Upper lobe of left lung (tissue), 4 donors: ENCODE data around the gene SMC4.

Source experiments
- CTCF ChIP-seq, 6 experiments: fragments of 450-650 bp in 4 of 6; fragments of 200-600 bp in 2 of 6; sonication (generic) in 2 of 6; IDR thresholded peaks; one replicate each; pipeline ENCODE4 v1.5.1; 2016 to 2019; ENCODE audit warnings: antibody characterized with exemption in 6 of 6
- POLR2A ChIP-seq, 4 donors: fragments of 450-650 bp; IDR thresholded peaks; one replicate each; pipeline ENCODE4 v1.5.1; 2016 to 2017; ENCODE audit warnings: antibody characterized with exemption in 4 of 4, mild to moderate bottlenecking in 2 of 4

GRCh38 chr3:160395297-160395696, 4.2 kb upstream of the SMC4 start:
- no peak for TF ChIP-seq POLR2A (IDR thresholded peaks at IDR 0.05)
- no peak for TF ChIP-seq CTCF (IDR thresholded peaks at IDR 0.05)
